ENCODE data around the gene FBXO2.

The FBXO2 gene

GRCh38 chr1:11628767-11629166 lies 25.5 kb downstream of the FBXO2 start:
- Histone ChIP-seq H3K79me2 (ENCODE audit: low read length) (no peaks in the 10 kb centered on the region), H3K9ac (ENCODE audit: low read length) (no peak overlapping the region), H3F3A (ENCODE audit: insufficient read depth, low read length) (no peaks in the 10 kb centered on the region), H4K20me1 (ENCODE audit: insufficient read depth, low read length) (no peaks in the 10 kb centered on the region), H3K4me3 (ENCODE audit: low read length) (no peak overlapping the region), H3K36me3 (replicated peaks; ENCODE audit: insufficient read depth, low read length) (no peaks in the 10 kb centered on the region), H3K4me2 (ENCODE audit: low read depth, low read length) (no peak overlapping the region), H3K27me3 (replicated peaks; ENCODE audit: insufficient read depth, low read length) (peaks cover 89% of the 10 kb centered on the region), H3K9me2 (replicated peaks; ENCODE audit: insufficient read depth, low read length) (no peaks in the 10 kb centered on the region), H3K9me3 (replicated peaks; ENCODE audit: insufficient read depth, low read length) (no peaks in the 10 kb centered on the region), H3K4me1 (ENCODE audit: low read length) (no peaks in the 10 kb centered on the region), H3K27ac (ENCODE audit: low read length) (no peak overlapping the region), H2AFZ (ENCODE audit: low read length) (no peak overlapping the region)
- TF ChIP-seq EZH2 (optimal IDR thresholded peaks at IDR 0.05; ENCODE audit: low read depth, low read length) (no peak), EZH2phosphoT487 (IDR thresholded peaks at IDR 0.05; ENCODE audit: low read length) (no peak)
- TF ChIP-seq, protein P1, sequence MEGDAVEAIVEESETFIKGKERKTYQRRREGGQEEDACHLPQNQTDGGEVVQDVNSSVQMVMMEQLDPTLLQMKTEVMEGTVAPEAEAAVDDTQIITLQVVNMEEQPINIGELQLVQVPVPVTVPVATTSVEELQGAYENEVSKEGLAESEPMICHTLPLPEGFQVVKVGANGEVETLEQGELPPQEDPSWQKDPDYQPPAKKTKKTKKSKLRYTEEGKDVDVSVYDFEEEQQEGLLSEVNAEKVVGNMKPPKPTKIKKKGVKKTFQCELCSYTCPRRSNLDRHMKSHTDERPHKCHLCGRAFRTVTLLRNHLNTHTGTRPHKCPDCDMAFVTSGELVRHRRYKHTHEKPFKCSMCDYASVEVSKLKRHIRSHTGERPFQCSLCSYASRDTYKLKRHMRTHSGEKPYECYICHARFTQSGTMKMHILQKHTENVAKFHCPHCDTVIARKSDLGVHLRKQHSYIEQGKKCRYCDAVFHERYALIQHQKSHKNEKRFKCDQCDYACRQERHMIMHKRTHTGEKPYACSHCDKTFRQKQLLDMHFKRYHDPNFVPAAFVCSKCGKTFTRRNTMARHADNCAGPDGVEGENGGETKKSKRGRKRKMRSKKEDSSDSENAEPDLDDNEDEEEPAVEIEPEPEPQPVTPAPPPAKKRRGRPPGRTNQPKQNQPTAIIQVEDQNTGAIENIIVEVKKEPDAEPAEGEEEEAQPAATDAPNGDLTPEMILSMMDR (IDR thresholded peaks at IDR 0.05; ENCODE audit: low read length) = no peak
- no peak for DNase-seq

DNA sequence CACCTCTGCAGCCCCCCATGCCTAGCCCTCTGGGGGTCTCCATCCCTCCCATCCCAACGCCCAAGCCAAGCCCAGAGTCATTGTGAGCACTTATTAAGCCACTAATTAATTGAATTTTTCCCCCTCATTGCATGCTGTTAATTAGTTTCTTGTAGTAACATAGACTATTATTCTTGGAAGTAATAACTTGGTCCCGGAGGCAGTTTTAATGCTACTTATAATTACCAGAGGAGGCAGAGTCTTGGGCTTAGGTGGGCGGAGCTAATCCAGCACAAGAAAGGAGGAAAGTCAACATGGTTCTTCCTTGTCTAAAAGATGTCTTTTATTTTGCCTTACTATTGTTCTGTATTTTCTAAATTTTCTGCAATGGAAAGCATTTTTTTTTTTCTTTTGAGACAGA lies 27.7 kb downstream of the FBXO2 start:
- Histone ChIP-seq H3K27me3 (replicated peaks; ENCODE audit: insufficient read depth, low read length) (peaks cover 96% of the 10 kb centered on the region), H4K20me1 (ENCODE audit: insufficient read depth, low read length) (no peaks in the 10 kb centered on the region), H3K4me3 (ENCODE audit: low read length) (no peak overlapping the region), H3K9me2 (replicated peaks; ENCODE audit: insufficient read depth, low read length) (no peaks in the 10 kb centered on the region), H3K4me1 (ENCODE audit: low read length) (no peaks in the 10 kb centered on the region), H3K36me3 (replicated peaks; ENCODE audit: insufficient read depth, low read length) (no peaks in the 10 kb centered on the region), H3K4me2 (ENCODE audit: low read depth, low read length) (no peak overlapping the region), H3K9me3 (replicated peaks; ENCODE audit: insufficient read depth, low read length) (no peaks in the 10 kb centered on the region), H2AFZ (ENCODE audit: low read length) (no peak overlapping the region), H3K27ac (ENCODE audit: low read length) (no peak overlapping the region), H3F3A (ENCODE audit: insufficient read depth, low read length) (no peaks in the 10 kb centered on the region), H3K79me2 (ENCODE audit: low read length) (no peaks in the 10 kb centered on the region), H3K9ac (ENCODE audit: low read length) (no peak overlapping the region)
- no peak for DNase-seq
- TF ChIP-seq EZH2phosphoT487 (IDR thresholded peaks at IDR 0.05; ENCODE audit: low read length) = no peak
- no peak for TF ChIP-seq EZH2 (optimal IDR thresholded peaks at IDR 0.05; ENCODE audit: low read depth, low read length)
- TF ChIP-seq, protein P1 (IDR thresholded peaks at IDR 0.05; ENCODE audit: low read length) = no peak

- Histone ChIP-seq H2AFZ (ENCODE audit: low read length) (no peak overlapping the region), H3K27me3 (replicated peaks; ENCODE audit: insufficient read depth, low read length) (peaks cover 95% of the 10 kb centered on the region), H3F3A (ENCODE audit: insufficient read depth, low read length) (no peaks in the 10 kb centered on the region), H3K9ac (ENCODE audit: low read length) (no peak overlapping the region), H3K9me3 (replicated peaks; ENCODE audit: insufficient read depth, low read length) (no peaks in the 10 kb centered on the region), H3K4me2 (ENCODE audit: low read depth, low read length) (no peak overlapping the region), H3K79me2 (ENCODE audit: low read length) (no peaks in the 10 kb centered on the region), H3K27ac (ENCODE audit: low read length) (no peak overlapping the region), H3K4me3 (ENCODE audit: low read length) (no peak overlapping the region), H3K36me3 (replicated peaks; ENCODE audit: insufficient read depth, low read length) (no peaks in the 10 kb centered on the region), H4K20me1 (ENCODE audit: insufficient read depth, low read length) (no peaks in the 10 kb centered on the region), H3K9me2 (replicated peaks; ENCODE audit: insufficient read depth, low read length) (no peaks in the 10 kb centered on the region), H3K4me1 (ENCODE audit: low read length) (no peaks in the 10 kb centered on the region)
- TF ChIP-seq, protein P1 (IDR thresholded peaks at IDR 0.05; ENCODE audit: low read length) = no peak
- no peak for TF ChIP-seq EZH2 (optimal IDR thresholded peaks at IDR 0.05; ENCODE audit: low read depth, low read length)
- no peak for TF ChIP-seq EZH2phosphoT487 (IDR thresholded peaks at IDR 0.05; ENCODE audit: low read length)
- no peak for DNase-seq
Measured at GRCh38 chr1:11623702-11624101, 30.5 kb downstream of the FBXO2 start.

Data from MM.1S (cell line).